Astrocyte of the cerebellum (primary cell): Measurements from ENCODE around the gene CACNG3.
"Not testable (repeated sequence)": the region's sequence is repeated elsewhere in the genome, so short reads cannot be mapped to it uniquely, and the experiment has no call there.

ENCODE experiments used
- DNase-seq: peaks from one replicate; pipeline ENCODE4 v3.0.0-alpha.2; 2011; ENCODE audit warnings: low read depth
- H3K4me3 ChIP-seq: 2 replicates; pipeline ENCODE4 v1.5.1; 2011; ENCODE audit warnings: mild to moderate bottlenecking, low read depth, low read length, moderate library complexity
- in situ Hi-C: cut with HindIII; loops from 2 replicates; pipeline ENCODE4 v1.10.0; 2017; ENCODE audit warnings: low sequenced_read_pairs
- TF ChIP-seq, protein P1 (sequence below): IDR thresholded peaks from 2 replicates; pipeline ENCODE4 v1.5.1; 2012; ENCODE audit warnings: low read length, low read depth, moderate library complexity, mild to moderate bottlenecking; ENCODE audit errors: missing control alignments

CACNG3 gene

DNA sequence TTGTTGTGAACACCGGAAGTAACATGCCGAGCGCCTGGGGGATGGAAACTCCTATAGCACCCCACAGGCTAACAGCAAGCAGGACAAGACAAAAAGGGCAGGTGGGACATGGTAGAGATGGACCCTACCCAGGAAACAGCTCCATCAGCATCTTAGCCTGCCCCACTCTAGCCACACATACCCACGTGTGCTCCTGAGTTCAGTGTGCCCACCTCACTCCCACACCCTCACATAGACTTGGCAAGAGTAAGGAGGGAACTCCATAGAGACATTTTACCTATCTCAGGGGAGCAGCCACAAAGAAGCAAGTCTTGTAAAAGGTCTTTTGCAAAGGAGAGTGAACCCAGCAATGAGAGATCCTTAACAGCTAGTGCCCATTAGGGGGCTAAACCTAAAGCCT is 37.8 kb upstream of the CACNG3 start:
- TF ChIP-seq, protein P1, sequence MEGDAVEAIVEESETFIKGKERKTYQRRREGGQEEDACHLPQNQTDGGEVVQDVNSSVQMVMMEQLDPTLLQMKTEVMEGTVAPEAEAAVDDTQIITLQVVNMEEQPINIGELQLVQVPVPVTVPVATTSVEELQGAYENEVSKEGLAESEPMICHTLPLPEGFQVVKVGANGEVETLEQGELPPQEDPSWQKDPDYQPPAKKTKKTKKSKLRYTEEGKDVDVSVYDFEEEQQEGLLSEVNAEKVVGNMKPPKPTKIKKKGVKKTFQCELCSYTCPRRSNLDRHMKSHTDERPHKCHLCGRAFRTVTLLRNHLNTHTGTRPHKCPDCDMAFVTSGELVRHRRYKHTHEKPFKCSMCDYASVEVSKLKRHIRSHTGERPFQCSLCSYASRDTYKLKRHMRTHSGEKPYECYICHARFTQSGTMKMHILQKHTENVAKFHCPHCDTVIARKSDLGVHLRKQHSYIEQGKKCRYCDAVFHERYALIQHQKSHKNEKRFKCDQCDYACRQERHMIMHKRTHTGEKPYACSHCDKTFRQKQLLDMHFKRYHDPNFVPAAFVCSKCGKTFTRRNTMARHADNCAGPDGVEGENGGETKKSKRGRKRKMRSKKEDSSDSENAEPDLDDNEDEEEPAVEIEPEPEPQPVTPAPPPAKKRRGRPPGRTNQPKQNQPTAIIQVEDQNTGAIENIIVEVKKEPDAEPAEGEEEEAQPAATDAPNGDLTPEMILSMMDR: no peak
- in situ Hi-C loops: no loop called here
- H3K4me3 ChIP-seq: no peak overlapping the region
- DNase-seq: no peak

DNA sequence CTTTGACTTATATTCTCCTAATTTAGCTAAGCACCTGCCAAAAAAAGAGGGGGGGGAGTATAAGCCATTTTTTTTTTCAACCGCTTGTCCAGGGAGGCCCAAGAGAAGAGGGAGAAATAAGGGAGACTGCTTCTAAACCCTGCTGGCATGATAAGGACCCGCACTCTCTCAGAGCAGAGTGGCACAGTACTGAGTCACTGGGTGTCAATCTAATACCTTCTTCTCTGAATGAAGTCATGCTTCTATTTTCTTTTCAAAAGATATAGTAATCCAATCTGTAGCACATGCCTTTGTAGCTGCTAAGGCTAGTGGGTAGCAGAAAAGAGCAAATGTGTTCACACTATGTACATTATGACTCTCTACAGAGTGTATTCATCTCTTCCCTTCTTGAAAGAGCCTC is 34.9 kb upstream of the CACNG3 start:
- in situ Hi-C loops: no loop called here
- TF ChIP-seq, protein P1: no peak
- DNase-seq: no peak

DNA sequence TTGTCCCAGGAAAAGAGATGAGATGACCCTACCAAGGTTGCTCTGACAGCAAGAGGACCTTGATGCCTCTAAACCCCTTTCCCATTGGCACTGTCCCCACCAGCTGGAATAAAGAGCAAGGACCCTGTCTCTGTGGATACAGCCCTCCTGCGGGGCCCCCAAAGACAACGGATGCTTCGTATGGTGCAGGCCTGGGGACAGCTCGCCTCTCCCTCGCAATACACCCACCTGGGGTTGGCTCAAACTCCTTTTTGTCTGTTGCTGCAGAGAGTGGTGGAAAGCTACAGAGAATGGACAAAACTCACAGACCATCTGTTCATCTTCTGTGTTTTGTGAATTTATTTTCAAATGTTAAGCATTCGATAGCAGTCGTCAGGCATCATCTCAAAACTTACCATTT is 27.6 kb upstream of the CACNG3 start:
- TF ChIP-seq, protein P1: no peak

More for the DNA sequence above, 34.9 kb upstream of the CACNG3 start:
- H3K4me3 ChIP-seq: no peak overlapping the region

DNA sequence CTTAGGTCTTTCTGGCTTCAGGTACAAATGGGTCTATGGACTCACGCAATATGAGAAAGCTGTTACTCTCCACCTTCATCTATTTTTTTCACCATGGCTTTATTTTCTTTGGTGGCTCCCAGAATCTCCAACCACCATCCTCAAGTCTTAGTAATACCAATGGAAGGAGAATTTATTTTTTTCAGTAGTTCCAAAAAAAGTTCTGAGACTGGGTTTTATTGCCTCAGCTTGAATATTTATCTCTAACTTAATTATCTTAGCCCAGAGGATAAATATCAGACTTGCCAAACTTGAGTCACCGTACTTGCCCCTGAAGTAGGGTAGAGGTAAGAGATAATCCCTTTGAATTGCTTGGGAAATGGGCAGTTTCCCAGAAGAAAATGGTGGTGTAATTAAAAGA is 23.2 kb upstream of the CACNG3 start:
- H3K4me3 ChIP-seq: no peak overlapping the region
- DNase-seq: no peak
- TF ChIP-seq, protein P1: no peak
- in situ Hi-C loops: no loop called here

More for the DNA sequence above, 27.6 kb upstream of the CACNG3 start:
- H3K4me3 ChIP-seq: no peak overlapping the region
- no peak for DNase-seq
- in situ Hi-C loops: no loop called here

DNA sequence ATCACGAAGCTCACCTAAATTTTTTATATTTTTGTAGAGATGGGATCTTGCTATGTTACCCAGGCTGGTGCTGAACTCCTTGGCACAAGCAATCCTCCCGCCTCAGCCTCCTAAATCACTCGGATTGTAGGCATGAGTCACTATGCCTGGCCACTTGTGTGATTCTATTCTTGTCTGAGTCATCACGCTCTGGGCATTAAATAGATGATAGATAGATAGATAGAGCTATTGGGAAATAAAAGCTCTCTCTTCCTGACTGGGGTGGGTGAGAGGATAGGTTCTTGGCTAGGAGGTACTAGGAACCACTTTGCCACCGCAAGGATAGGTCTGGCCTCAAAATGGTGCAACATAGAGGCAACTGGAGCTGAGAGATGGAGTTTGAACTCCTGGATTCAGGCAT is 21.4 kb upstream of the CACNG3 start:
- TF ChIP-seq, protein P1: no peak
- in situ Hi-C loops: no loop called here
- no peak overlapping the region for H3K4me3 ChIP-seq
- no peak for DNase-seq

DNA sequence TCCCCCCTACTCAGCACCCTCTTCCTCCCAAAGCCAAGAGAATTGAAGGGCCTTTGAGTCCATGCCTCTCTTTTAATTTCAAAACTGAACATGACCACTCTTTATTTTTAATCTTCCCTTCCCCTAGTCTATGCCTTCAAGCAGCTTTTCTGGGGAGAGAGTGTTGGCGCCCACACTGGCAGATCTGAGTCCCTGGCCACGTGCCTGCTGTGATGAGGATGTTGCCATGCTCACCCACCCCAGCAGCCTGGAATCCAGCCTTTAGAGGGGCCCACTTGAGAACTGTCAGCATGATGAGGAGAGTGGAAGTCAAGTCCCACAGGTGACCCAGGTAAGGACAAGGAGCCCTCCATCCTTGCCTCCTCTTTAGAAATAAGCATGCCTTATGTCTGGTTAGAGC is 20.3 kb upstream of the CACNG3 start:
- TF ChIP-seq, protein P1: no peak
- no peak overlapping the region for H3K4me3 ChIP-seq
- in situ Hi-C loops: no loop called here
- DNase-seq: no peak

DNA sequence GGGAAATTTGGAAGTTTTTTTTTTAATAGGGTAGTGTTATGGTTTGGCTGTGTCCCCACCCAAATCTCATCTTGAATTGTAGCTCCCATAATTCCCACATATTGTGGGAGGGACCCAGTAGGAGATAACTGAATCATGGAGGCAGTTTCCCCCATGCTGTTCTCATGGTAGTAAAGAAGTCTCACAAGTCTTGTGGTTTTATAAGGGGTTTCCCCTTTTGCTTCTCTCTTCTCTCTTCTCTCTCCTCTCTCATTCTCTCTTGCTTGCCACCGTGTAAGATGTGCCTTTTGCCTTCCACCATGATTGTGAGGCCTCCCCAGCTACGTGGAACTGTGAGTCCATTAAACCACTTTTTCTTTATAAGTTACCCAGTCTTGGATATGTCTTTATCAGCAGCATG is 17.3 kb upstream of the CACNG3 start:
- H3K4me3 ChIP-seq, DNase-seq, in situ Hi-C loops: not testable (repeated sequence)
